HG03460 (cell line): ENCODE measurements around the gene RAD52.

Source experiments
- ATAC-seq: cut with Tn5 transposase; IDR thresholded peaks from one replicate; pipeline ENCODE4 v1.9.1; 2021; ENCODE audit not compliant: unreplicated experiment

Gene RAD52

GRCh38 chr12:915090-915489 is 34.4 kb downstream of the RAD52 start:
- no peak for ATAC-seq

- ATAC-seq = no peak
Measured at GRCh38 chr12:913919-914698, 35.4 kb downstream of the RAD52 start.

- ATAC-seq = no peak
Measured at GRCh38 chr12:912466-913235, 36.8 kb downstream of the RAD52 start.

- no peak for ATAC-seq
Measured at GRCh38 chr12:911191-911826, 38.2 kb downstream of the RAD52 start.

DNA sequence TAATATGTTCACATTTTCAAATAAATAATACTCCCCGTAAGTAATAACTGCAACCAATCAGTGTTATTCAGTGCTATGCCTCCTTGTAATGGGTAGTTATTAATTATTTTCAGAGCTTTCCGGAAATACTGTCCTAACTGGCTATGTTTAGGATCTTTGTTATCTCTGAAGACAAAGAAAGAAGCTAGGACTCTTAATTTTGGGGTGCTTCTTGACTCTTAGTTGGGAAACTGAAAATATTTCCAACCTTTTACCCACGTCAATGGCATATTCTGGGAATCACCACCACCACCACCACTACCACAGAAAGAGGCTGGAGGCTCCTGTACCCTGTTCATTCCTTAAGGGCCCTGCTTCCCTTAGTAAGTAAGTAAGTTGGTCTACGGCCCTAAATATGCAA is 39.1 kb downstream of the RAD52 start:
- ATAC-seq = no peak

DNA sequence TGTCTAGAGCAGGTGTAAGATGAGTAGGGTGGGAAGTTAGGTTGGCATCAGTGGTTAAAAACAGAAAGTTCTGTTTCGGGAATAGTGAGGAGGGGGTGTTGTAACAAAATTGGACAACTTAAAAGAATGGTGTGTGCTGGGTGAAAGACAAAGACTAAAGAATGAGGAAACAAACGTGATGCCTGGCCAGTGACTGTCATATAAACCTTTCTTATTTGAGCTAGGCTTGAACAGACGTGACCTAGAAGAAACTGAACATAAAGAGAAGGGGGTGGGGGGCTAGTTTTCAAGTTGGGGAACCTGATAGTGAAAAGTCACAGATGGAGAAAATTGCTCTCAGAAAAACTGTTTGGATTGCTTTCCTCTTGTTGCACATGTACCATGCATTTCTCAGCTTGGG is 39.6 kb downstream of the RAD52 start:
- no peak for ATAC-seq

DNA sequence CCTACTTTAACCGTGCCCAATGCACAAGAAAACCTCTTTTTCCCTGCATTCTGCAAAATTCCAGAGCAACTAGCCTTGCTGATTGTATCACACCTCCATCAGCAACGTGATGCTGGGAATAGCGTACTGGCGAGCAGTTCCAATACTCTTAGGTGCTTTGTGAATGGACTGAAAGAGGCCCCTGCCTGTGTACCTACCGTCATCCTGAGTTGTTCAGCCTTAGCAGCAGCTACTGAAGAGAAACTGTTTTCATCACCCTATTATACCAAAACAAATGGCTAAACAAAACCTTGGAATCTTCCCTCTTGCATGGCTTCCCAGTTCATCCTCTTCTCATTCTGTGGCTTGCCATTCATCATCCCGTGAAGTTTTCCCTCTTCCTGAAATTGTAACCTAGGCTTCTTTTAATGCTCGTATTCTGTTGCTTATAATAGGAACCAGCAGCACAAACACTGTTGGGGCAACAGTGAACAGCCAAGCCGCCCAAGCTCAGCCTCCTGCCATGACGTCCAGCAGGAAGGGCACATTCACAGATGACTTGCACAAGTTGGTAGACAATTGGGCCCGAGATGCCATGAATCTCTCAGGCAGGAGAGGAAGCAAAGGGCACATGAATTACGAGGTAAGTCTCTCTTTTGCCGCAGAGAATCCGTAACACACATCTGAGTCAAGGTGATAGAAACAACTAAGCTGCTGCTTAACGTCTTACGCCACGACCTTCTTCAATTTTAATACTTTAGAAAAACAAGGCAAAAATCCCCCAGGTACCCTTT is 41.9 kb downstream of the RAD52 start:
- ATAC-seq = no peak

- ATAC-seq = no peak
Measured at GRCh38 chr12:906062-906585, 43.4 kb downstream of the RAD52 start.

GRCh38 chr12:905261-906031 is 44.0 kb downstream of the RAD52 start:
- no peak for ATAC-seq

GRCh38 chr12:904010-904414 is 45.5 kb downstream of the RAD52 start:
- no peak for ATAC-seq

GRCh38 chr12:903055-903454 is 46.4 kb downstream of the RAD52 start:
- ATAC-seq = no peak

DNA sequence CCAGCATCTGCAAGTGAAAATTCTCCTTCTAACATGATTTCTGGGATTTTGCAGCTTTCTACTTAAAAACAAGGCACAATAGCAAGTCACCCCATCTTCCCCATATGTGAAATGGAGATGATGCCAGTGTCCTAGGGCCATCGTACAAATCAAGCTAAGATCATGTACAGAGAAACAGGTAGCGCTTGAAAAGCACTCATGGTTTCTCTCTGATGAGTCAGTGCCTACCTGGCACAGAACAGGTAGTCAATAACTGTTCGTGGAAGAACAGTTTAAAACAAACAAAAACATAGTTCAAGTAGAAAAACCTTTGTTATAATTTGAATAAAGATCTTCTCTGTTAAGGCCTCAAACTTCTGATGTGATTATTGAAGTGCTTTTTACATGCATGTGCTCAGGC is 46.9 kb downstream of the RAD52 start:
- ATAC-seq = no peak

DNA sequence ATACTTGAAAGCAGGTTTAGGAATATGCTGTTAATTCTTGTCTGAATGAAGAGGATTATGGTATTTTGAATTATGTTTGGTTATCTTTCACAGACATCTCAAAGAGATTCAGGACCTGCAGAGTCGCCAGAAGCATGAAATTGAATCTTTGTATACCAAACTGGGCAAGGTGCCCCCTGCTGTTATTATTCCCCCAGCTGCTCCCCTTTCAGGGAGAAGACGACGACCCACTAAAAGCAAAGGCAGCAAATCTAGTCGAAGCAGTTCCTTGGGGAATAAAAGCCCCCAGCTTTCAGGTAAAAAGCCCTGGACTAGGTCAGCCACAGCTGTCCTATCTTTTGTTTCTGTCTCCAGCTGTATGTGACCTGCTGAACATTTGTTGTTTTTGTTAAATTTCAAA is 52.1 kb downstream of the RAD52 start:
- no peak for ATAC-seq

- no peak for ATAC-seq
Measured at GRCh38 chr12:896031-896430, 53.5 kb downstream of the RAD52 start.

DNA sequence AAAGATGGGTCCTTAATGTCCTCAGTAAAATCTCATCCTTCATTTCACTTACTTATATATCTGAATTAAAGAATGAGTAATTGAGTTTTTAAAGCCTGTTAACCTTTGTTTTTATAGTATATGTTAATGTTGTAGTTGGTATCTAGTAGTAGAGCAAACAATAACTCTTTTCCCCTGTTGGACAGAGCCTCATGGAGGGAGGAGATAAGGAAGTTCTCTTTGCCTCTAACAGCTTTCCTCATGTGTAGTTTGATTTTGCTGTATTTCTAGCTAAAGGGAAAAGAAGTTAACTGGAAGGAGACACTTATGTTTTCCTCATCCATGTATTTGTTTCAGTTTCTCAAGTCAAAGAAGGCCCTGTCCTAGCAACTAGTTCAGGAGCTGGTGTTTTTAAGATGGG is 55.3 kb downstream of the RAD52 start:
- no peak for ATAC-seq

DNA sequence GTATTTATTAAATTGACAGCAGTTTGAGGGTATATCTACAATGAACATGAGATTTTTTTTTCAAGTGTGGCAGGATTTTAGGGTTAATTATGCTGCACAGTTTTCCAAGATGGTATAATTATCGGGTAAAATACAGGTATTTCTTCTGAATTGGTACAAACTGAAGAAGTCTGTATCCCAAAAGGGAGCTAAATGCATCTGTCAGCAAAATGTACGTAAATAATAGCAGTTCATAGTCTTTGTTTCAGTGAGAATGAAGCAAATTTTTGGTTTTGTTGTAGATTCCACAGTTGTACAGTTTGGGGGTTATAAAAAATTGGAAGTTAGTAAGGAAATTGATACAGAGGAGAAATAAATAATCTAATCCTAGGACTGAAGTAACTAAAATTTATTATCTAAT is 63.3 kb downstream of the RAD52 start:
- ATAC-seq = no peak

GRCh38 chr12:885701-886100 is 63.8 kb downstream of the RAD52 start:
- no peak for ATAC-seq

GRCh38 chr12:884746-885414 is 64.6 kb downstream of the RAD52 start:
- no peak for ATAC-seq

GRCh38 chr12:880656-881055 is 68.8 kb downstream of the RAD52 start:
- ATAC-seq = no peak

- ATAC-seq = no peak
Measured at GRCh38 chr12:879641-880040, 69.9 kb downstream of the RAD52 start.
